GM18519 (cell line): Measurements from ENCODE around the gene BBS9.
A peak's percentile ranks its signal among the peaks of the same experiment; 100 is the strongest.
"Not testable (repeated sequence)": the region's sequence is repeated elsewhere in the genome, so short reads cannot be mapped to it uniquely, and the experiment has no call there.

Experiments
- ATAC-seq: cut with Tn5 transposase; IDR thresholded peaks from one replicate; pipeline ENCODE4 v1.9.1; 2021; ENCODE audit warnings: mild to moderate bottlenecking, moderate library complexity; ENCODE audit not compliant: unreplicated experiment, low FRiP score

BBS9 gene

GRCh38 chr7:33477719-33478480 lies 348.5 kb downstream of the BBS9 start:
- ATAC-seq, result no peak

GRCh38 chr7:33484476-33484875 lies 355.1 kb downstream of the BBS9 start:
- ATAC-seq, result not testable (repeated sequence)

GRCh38 chr7:33485747-33486493 lies 356.6 kb downstream of the BBS9 start:
- ATAC-seq, result no peak

GRCh38 chr7:33486633-33487032 lies 357.3 kb downstream of the BBS9 start:
- no peak for ATAC-seq

GRCh38 chr7:33487998-33488682 lies 358.8 kb downstream of the BBS9 start:
- peak; percentile 93 for ATAC-seq

- ATAC-seq, result no peak
Observed at GRCh38 chr7:33494474-33494873, 365.1 kb downstream of the BBS9 start.

- ATAC-seq, result no peak
Observed at GRCh38 chr7:33495207-33495606, 365.8 kb downstream of the BBS9 start.

GRCh38 chr7:33497051-33497450 lies 367.7 kb downstream of the BBS9 start:
- ATAC-seq, result no peak

GRCh38 chr7:33500703-33501701 lies 371.6 kb downstream of the BBS9 start:
- ATAC-seq, result no peak

- ATAC-seq, result no peak
Observed at GRCh38 chr7:33503014-33503413, 373.6 kb downstream of the BBS9 start.

GRCh38 chr7:33503736-33504135 lies 374.4 kb downstream of the BBS9 start:
- ATAC-seq, result no peak

- no peak for ATAC-seq
Observed at GRCh38 chr7:33504266-33504665, 374.9 kb downstream of the BBS9 start.

- no peak for ATAC-seq
Observed at GRCh38 chr7:33509206-33509605, 379.8 kb downstream of the BBS9 start.

GRCh38 chr7:33511778-33512177 lies 382.4 kb downstream of the BBS9 start:
- ATAC-seq, result no peak

GRCh38 chr7:33516568-33516967 lies 387.2 kb downstream of the BBS9 start:
- no peak for ATAC-seq

- no peak for ATAC-seq
Observed at GRCh38 chr7:33517191-33517590, 387.8 kb downstream of the BBS9 start.

GRCh38 chr7:33527008-33527407 lies 397.6 kb downstream of the BBS9 start:
- ATAC-seq, result not testable (repeated sequence)

- not testable (repeated sequence) for ATAC-seq
Observed at GRCh38 chr7:33527613-33528012, 398.2 kb downstream of the BBS9 start.

GRCh38 chr7:33529070-33529469 lies 399.7 kb downstream of the BBS9 start:
- no peak for ATAC-seq

- no peak for ATAC-seq
Observed at GRCh38 chr7:33530664-33531063, 401.3 kb downstream of the BBS9 start.
